RWPE1 (cell line): ENCODE data around the gene TOP2A.

Source experiments
- CTCF ChIA-PET: fragments of 350-600 bp; sonication (Branson Sonifier 250); formaldehyde crosslinking; extraction: SDS; loops from one replicate; lab custom pipeline; 2021; lab: Yijun Ruan, JAX
- POLR2A ChIA-PET: fragments of 400-600 bp; formaldehyde crosslinking; extraction: SDS; loops from one replicate; lab custom pipeline; 2020; ENCODE audit warnings: antibody characterized with exemption; ENCODE audit not compliant: low non-redundant PET; lab: Yijun Ruan, JAX
- DNase-seq: peaks from one replicate; pipeline ENCODE4 v3.0.0; 2012; ENCODE audit warnings: low spot score
- H3K27ac ChIP-seq: fragments of 450-650 bp; 2 replicates; pipeline ENCODE4 v1.5.1; 2017
- TF ChIP-seq, protein P1 (sequence below): fragments of 450-650 bp; conservative IDR thresholded peaks from 2 replicates; pipeline ENCODE4 v1.5.1; 2017; ENCODE audit warnings: low read depth, mild to moderate bottlenecking

Gene TOP2A

DNA sequence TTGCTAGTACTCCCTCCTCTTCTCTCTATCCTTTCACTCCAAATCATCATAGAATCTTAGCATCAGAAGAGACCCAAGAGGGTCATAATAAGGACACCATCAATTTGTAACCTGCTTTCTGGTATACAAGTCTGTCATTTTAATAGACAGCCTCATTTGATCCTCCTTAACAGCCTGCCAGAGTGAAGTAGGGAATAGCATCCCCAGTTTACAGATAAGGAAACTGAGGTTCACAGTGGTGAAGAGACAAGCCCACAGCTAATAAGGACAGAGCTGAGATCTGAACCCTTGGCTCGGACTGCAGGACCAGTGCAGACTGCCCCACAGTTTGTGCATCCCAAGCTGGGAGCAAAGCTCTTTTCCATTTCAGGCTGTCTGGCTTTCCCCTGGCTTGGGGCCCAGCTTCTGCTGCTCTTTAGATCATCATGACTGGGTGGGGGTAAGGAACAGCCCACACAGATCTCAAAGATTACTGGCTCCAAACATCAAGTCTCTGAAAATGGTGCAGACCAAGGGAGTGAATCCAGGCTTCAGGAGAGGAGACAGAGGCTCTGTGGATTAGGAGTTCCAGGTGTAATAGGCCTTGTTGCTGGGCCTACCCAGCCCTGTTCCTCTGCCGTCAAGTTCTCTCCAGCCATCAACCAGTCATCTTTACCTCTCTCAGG lies 15.3 kb upstream of the TOP2A start:
- DNase-seq: no peak
- H3K27ac ChIP-seq: no peak overlapping the region
- CTCF ChIA-PET: interaction anchor here (0.8 to 1.6 kb wide), 6 partner anchors 10 to 121 kb away, joined by 3 to 9 read pairs (median 4); partner anchors contain the start of genes IGFBP4 and TOP2A
- TF ChIP-seq, protein P1, sequence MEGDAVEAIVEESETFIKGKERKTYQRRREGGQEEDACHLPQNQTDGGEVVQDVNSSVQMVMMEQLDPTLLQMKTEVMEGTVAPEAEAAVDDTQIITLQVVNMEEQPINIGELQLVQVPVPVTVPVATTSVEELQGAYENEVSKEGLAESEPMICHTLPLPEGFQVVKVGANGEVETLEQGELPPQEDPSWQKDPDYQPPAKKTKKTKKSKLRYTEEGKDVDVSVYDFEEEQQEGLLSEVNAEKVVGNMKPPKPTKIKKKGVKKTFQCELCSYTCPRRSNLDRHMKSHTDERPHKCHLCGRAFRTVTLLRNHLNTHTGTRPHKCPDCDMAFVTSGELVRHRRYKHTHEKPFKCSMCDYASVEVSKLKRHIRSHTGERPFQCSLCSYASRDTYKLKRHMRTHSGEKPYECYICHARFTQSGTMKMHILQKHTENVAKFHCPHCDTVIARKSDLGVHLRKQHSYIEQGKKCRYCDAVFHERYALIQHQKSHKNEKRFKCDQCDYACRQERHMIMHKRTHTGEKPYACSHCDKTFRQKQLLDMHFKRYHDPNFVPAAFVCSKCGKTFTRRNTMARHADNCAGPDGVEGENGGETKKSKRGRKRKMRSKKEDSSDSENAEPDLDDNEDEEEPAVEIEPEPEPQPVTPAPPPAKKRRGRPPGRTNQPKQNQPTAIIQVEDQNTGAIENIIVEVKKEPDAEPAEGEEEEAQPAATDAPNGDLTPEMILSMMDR: no peak
- POLR2A ChIA-PET: no interaction called here

DNA sequence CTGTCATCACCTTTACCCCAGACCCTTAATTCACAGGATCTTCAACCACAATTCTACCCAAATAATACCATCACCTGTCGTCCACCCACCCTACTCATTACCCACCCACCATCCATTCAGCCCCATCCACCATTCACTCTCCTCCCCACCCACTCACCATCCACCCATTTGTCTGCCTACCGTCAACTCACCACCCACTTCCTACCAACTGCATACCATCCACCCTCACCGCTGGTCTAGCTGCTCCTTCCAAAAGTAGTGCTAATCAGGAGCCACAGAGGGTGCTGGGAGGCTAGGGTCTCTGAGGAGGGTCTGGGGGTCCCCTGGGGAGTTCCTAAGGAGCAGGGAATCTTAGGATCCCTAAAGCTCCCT lies 13.5 kb upstream of the TOP2A start:
- DNase-seq: no peak
- TF ChIP-seq, protein P1: no peak
- CTCF ChIA-PET: interaction anchor here (0.6 to 1.5 kb wide), 3 partner anchors 10 to 215 kb away, joined by 3 to 5 read pairs (median 4); no protein-coding TSS in a partner anchor
- POLR2A ChIA-PET: no interaction called here
- H3K27ac ChIP-seq: no peak overlapping the region

DNA sequence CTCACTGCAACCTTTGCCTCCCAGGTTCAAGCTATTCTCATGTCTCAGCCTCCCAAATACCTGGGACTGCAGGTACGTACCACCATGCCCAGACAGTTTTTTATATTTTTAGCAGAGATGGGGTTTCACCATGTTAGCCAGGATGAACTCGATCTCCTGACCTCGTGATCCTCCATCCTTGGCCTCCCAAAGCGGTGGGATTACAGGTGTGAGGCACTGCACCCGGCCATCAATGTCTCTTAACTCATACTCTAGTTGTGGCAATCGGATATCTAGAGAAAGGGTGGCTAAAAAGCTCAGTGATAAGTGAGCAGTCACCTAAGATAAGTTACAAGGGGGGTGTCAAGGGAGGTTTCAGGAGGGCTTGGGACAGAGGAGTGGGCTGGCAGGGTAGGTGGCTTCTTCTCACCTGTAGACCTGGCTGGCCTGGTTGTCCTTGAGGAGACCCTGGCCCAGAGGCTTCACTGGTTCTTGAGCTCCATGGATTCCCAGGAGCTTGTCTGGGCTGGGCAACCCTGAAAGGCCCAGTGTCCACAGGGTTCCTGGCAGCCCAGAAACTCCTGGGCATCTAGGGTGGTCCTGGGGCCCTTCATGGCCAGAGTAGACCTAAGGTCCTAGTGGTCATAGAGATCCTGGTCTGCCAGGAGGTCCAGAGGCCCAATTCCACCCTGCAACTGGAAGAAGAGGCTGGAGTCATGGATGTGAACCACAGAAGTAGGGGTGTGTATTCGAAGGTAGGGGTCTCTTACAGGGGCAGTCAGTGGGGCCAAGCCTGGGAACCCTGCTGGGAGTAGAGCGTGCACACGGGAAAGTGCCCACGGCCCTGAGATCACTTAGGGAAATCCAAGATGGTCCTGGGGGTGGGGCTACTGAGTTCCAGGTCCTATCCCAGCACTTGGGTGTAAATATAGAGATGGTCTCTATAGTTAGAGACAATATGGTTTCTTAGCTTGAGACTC lies 12.9 kb upstream of the TOP2A start:
- CTCF ChIA-PET: interaction anchor here (0.6 to 1.5 kb wide), 3 partner anchors 11 to 214 kb away, joined by 3 to 5 read pairs (median 4); no protein-coding TSS in a partner anchor
- no peak overlapping the region for H3K27ac ChIP-seq
- TF ChIP-seq, protein P1: no peak
- DNase-seq: no peak
- POLR2A ChIA-PET: no interaction called here

DNA sequence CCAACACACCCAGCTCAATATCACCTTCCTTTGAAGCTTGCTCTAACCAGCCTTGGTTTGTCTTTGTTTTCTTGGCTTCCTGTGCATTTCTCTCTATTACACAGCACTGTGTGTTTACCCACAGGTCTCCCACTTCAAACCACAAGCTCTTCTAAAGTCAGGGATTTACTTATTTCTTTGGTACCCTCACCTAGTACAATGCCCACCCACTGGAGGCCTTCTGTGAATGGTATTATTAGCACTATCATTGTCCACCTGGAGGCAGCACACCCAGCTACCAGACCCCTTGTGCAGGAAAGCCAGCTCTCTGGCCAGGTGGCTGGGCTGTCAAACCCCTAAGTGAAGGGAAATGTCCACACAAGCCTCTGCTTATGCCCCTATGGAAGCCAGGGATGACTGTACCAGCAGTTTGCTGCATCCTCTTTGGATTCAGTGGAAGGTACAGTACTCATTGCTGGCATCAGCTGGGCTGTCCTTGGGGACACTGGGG lies 9.4 kb upstream of the TOP2A start:
- no peak overlapping the region for H3K27ac ChIP-seq
- TF ChIP-seq, protein P1: no peak
- no peak for DNase-seq
- POLR2A ChIA-PET: no interaction called here
- CTCF ChIA-PET: interaction anchor here (0.7 to 1.2 kb wide), 2 partner anchors 17 to 65 kb away, joined by 3 read pairs; no protein-coding TSS in a partner anchor

DNA sequence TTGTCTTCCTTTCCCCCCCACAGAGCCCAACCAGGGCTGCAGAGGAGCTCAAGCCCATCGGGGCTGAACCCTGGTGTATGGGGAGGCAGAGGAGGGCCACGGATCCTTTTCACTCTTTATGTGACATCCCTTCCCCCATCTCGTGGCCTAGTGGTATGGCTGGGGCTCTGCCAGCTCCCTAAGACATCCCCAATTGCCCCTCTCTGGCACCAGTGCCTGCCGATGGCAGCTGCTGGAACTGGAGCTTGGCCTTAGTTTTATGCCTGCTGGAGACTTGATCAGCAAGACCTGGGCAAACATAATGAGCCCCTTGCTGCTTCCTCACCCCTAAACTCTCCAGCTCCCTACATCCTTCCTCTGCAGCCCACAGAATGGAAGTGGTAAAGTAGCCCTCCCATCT lies 8.0 kb upstream of the TOP2A start:
- CTCF ChIA-PET: interaction anchor here (0.6 kb wide), 1 partner anchor 226 kb away, joined by 5 read pairs; no protein-coding TSS in a partner anchor
- H3K27ac ChIP-seq: no peak overlapping the region
- TF ChIP-seq, protein P1: no peak
- DNase-seq: no peak
- POLR2A ChIA-PET: no interaction called here
